Measurements from ENCODE around the gene FARP1. TPM values are rescaled to one million over a fixed set of nuclear protein-coding genes. Genes with fewer than 3 reads are reported as not detected.

FARP1 gene
- total and polyA plus RNA-seq, 2 of the 13 experiments (the other 11 are each of a cell fraction or from before 2014, with no cell fraction given): 70.6 to 126 TPM

DNA sequence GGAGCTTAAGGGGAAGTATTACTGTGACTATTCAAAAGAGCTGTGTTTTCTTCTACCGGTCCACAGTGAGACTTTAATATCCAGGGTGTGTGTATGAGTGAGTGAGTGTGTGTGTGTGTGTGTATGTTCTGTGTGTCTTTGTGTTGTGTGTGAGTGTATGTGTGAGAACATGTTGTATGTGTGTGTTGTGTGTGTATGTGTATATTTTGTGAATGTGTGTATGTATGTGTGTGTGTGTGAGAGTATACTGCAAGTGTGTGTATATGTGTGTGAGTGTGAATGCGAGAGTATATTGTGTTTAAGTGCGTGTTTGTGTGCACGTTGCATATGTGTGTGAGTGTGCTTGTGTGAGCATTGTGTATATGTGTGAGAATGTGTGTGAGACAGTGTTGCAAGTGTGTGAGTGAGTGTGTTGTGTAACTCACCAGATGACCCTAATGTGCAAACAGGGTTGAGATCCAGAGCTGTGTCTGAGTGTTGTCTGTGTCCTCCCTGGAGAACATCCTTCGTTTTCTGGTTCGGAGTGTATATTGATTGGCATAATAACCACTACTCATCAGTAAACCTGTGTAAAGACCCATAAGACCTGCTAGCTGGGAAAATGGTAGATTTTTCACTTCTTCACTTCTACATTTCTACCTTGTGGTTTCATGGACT lies 135.3 kb downstream of the FARP1 start (continued):
- TF ChIP-seq, protein P1, sequence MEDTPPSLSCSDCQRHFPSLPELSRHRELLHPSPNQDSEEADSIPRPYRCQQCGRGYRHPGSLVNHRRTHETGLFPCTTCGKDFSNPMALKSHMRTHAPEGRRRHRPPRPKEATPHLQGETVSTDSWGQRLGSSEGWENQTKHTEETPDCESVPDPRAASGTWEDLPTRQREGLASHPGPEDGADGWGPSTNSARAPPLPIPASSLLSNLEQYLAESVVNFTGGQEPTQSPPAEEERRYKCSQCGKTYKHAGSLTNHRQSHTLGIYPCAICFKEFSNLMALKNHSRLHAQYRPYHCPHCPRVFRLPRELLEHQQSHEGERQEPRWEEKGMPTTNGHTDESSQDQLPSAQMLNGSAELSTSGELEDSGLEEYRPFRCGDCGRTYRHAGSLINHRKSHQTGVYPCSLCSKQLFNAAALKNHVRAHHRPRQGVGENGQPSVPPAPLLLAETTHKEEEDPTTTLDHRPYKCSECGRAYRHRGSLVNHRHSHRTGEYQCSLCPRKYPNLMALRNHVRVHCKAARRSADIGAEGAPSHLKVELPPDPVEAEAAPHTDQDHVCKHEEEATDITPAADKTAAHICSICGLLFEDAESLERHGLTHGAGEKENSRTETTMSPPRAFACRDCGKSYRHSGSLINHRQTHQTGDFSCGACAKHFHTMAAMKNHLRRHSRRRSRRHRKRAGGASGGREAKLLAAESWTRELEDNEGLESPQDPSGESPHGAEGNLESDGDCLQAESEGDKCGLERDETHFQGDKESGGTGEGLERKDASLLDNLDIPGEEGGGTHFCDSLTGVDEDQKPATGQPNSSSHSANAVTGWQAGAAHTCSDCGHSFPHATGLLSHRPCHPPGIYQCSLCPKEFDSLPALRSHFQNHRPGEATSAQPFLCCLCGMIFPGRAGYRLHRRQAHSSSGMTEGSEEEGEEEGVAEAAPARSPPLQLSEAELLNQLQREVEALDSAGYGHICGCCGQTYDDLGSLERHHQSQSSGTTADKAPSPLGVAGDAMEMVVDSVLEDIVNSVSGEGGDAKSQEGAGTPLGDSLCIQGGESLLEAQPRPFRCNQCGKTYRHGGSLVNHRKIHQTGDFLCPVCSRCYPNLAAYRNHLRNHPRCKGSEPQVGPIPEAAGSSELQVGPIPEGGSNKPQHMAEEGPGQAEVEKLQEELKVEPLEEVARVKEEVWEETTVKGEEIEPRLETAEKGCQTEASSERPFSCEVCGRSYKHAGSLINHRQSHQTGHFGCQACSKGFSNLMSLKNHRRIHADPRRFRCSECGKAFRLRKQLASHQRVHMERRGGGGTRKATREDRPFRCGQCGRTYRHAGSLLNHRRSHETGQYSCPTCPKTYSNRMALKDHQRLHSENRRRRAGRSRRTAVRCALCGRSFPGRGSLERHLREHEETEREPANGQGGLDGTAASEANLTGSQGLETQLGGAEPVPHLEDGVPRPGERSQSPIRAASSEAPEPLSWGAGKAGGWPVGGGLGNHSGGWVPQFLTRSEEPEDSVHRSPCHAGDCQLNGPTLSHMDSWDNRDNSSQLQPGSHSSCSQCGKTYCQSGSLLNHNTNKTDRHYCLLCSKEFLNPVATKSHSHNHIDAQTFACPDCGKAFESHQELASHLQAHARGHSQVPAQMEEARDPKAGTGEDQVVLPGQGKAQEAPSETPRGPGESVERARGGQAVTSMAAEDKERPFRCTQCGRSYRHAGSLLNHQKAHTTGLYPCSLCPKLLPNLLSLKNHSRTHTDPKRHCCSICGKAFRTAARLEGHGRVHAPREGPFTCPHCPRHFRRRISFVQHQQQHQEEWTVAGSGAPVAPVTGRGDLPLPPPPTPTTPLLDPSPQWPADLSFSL (CRISPR knock-in tag; IDR thresholded peaks at IDR 0.05): peak; percentile 98
- TF ChIP-seq POLR2AphosphoS2 (IDR thresholded peaks at IDR 0.05; ENCODE audit: low read depth, low read length): no peak
- TF ChIP-seq, protein P2, sequence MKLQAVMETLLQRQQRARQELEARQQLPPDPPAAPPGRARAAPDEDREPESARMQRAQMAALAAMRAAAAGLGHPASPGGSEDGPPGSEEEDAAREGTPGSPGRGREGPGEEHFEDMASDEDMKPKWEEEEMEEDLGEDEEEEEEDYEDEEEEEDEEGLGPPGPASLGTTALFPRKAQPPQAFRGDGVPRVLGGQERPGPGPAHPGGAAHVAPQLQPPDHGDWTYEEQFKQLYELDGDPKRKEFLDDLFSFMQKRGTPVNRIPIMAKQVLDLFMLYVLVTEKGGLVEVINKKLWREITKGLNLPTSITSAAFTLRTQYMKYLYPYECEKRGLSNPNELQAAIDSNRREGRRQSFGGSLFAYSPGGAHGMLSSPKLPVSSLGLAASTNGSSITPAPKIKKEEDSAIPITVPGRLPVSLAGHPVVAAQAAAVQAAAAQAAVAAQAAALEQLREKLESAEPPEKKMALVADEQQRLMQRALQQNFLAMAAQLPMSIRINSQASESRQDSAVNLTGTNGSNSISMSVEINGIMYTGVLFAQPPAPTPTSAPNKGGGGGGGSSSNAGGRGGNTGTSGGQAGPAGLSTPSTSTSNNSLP (IDR thresholded peaks at IDR 0.05; ENCODE audit: low read depth, low read length): no peak
- TF ChIP-seq, protein P3, sequence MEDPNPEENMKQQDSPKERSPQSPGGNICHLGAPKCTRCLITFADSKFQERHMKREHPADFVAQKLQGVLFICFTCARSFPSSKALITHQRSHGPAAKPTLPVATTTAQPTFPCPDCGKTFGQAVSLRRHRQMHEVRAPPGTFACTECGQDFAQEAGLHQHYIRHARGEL (CRISPR knock-in tag; IDR thresholded peaks at IDR 0.05): no peak
- no peak for TF ChIP-seq SNAI1 (CRISPR knock-in tag; IDR thresholded peaks at IDR 0.05; ENCODE audit: borderline replicate concordance)
- TF ChIP-seq, protein P4, sequence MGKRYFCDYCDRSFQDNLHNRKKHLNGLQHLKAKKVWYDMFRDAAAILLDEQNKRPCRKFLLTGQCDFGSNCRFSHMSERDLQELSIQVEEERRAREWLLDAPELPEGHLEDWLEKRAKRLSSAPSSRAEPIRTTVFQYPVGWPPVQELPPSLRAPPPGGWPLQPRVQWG (CRISPR knock-in tag; IDR thresholded peaks at IDR 0.05; ENCODE audit: borderline replicate concordance, low read depth): no peak
- TF ChIP-seq LCORL (IDR thresholded peaks at IDR 0.05): no peak
- no peak for TF ChIP-seq LCORL (CRISPR knock-in tag; IDR thresholded peaks at IDR 0.05)
- TF ChIP-seq, protein P5, sequence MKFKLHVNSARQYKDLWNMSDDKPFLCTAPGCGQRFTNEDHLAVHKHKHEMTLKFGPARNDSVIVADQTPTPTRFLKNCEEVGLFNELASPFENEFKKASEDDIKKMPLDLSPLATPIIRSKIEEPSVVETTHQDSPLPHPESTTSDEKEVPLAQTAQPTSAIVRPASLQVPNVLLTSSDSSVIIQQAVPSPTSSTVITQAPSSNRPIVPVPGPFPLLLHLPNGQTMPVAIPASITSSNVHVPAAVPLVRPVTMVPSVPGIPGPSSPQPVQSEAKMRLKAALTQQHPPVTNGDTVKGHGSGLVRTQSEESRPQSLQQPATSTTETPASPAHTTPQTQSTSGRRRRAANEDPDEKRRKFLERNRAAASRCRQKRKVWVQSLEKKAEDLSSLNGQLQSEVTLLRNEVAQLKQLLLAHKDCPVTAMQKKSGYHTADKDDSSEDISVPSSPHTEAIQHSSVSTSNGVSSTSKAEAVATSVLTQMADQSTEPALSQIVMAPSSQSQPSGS (CRISPR knock-in tag; IDR thresholded peaks at IDR 0.05): no peak
- TF ChIP-seq ZNF335 (CRISPR knock-in tag; IDR thresholded peaks at IDR 0.05): no peak
- 0 out of 2 replicates have a peak, but pooled peaks have one; percentile 23 for TF ChIP-seq RARA (CRISPR knock-in tag; IDR thresholded peaks at IDR 0.05)
- TF ChIP-seq ZNF790 (CRISPR knock-in tag; IDR thresholded peaks at IDR 0.05; ENCODE audit: borderline replicate concordance): no peak
- TF ChIP-seq ZNF263 (CRISPR knock-in tag; IDR thresholded peaks at IDR 0.05): no peak

Data from HepG2 (cell line).